Mesothelial cell of epicardium (in vitro differentiated cells): ENCODE measurements around the gene FES. TPM values are rescaled to one million over a fixed set of nuclear protein-coding genes. Genes with fewer than 3 reads are reported as not detected.

ENCODE experiments used
- DNase-seq, 2 experiments: peaks; one replicate each; pipeline ENCODE4 v3.0.0; 2021; ENCODE audit warnings: low spot score in 2 of 2; ENCODE audit not compliant: unreplicated experiment in 2 of 2
- H3K27ac Mint-ChIP-seq: 2 replicates; pipeline ENCODE4 v1.8.0; 2021; ENCODE audit warnings: mixed read lengths
- H3K27me3 Mint-ChIP-seq: 2 replicates; pipeline ENCODE4 v1.8.0; 2021; ENCODE audit warnings: low read depth, mixed read lengths
- H3K36me3 Mint-ChIP-seq: 2 replicates; pipeline ENCODE4 v1.8.0; 2021; ENCODE audit warnings: mixed read lengths
- H3K4me1 Mint-ChIP-seq: 2 replicates; pipeline ENCODE4 v1.8.0; 2021; ENCODE audit warnings: mixed read lengths
- H3K4me3 Mint-ChIP-seq: 2 replicates; pipeline ENCODE4 v1.8.0; 2021; ENCODE audit warnings: mild to moderate bottlenecking, moderate library complexity, mixed read lengths
- H3K9me3 Mint-ChIP-seq: 2 replicates; pipeline ENCODE4 v1.8.0; 2021; ENCODE audit warnings: mixed read lengths
- CTCF ChIP-seq: fragments of 200-600 bp; sonication (generic); IDR thresholded peaks from one replicate; pipeline ENCODE4 v1.5.0; 2021; ENCODE audit warnings: antibody characterized with exemption; ENCODE audit not compliant: unreplicated experiment
- total RNA-seq: library from RNA; stranded (reverse); gene quantifications from 3 replicates; pipeline ENCODE4 v1.2.1, GENCODE V29; 2021

The FES gene
- total RNA-seq, 1 donor from 2014 or later = 32.6 TPM

- Mint-ChIP-seq H3K9me3 (no peaks in the 10 kb centered on the region), H3K27me3 (no peaks in the 10 kb centered on the region), H3K36me3 (peaks cover 27% of the 10 kb centered on the region), H3K27ac (no peak overlapping the region), H3K4me1 (no peaks in the 10 kb centered on the region), H3K4me3 (no peak overlapping the region)
- TF ChIP-seq CTCF = no peak
- no peak for DNase-seq
Observed at GRCh38 chr15:90913398-90913944, 29.2 kb downstream of the FES start.

- no peak overlapping the region for H3K4me3 Mint-ChIP-seq
- H3K27ac Mint-ChIP-seq = no peak overlapping the region
- no peak for TF ChIP-seq CTCF
- peaks cover 31% of the 10 kb centered on the region for H3K36me3 Mint-ChIP-seq
- H3K4me1 Mint-ChIP-seq = no peaks in the 10 kb centered on the region
- no peaks in the 10 kb centered on the region for H3K27me3 Mint-ChIP-seq
- no peak for DNase-seq
- H3K9me3 Mint-ChIP-seq = no peaks in the 10 kb centered on the region
Observed at GRCh38 chr15:90914305-90915080, 30.2 kb downstream of the FES start.

GRCh38 chr15:90915216-90915807 is 31.0 kb downstream of the FES start:
- Mint-ChIP-seq H3K27me3 (no peaks in the 10 kb centered on the region), H3K27ac (no peak overlapping the region), H3K9me3 (no peaks in the 10 kb centered on the region), H3K4me3 (no peak overlapping the region), H3K36me3 (peaks cover 38% of the 10 kb centered on the region), H3K4me1 (no peaks in the 10 kb centered on the region)
- DNase-seq = no peak
- TF ChIP-seq CTCF = no peak

GRCh38 chr15:90915808-90916440 is 31.6 kb downstream of the FES start:
- Mint-ChIP-seq H3K9me3 (no peaks in the 10 kb centered on the region), H3K27ac (no peak overlapping the region), H3K36me3 (peaks cover 38% of the 10 kb centered on the region), H3K4me1 (no peaks in the 10 kb centered on the region), H3K27me3 (no peaks in the 10 kb centered on the region), H3K4me3 (no peak overlapping the region)
- no peak for DNase-seq
- no peak for TF ChIP-seq CTCF

GRCh38 chr15:90916461-90916860 is 32.2 kb downstream of the FES start:
- peaks cover 41% of the 10 kb centered on the region for H3K36me3 Mint-ChIP-seq
- DNase-seq = no peak
- H3K27me3 Mint-ChIP-seq = no peaks in the 10 kb centered on the region
- no peaks in the 10 kb centered on the region for H3K9me3 Mint-ChIP-seq
- H3K27ac Mint-ChIP-seq = no peak overlapping the region
- no peak for TF ChIP-seq CTCF
- H3K4me3 Mint-ChIP-seq = no peak overlapping the region
- no peaks in the 10 kb centered on the region for H3K4me1 Mint-ChIP-seq
